Brain microvascular endothelial cell (primary cell): Measurements from ENCODE around the gene COX20.
"Not testable (repeated sequence)": the region's sequence is repeated elsewhere in the genome, so short reads cannot be mapped to it uniquely, and the experiment has no call there.

Experiments used
- DNase-seq: peaks from one replicate; pipeline ENCODE4 v3.0.0-alpha.2; 2020
- H3K27ac ChIP-seq: fragments of 250-450 bp; sonication (Bioruptor Pico); 2 replicates; pipeline ENCODE4 v1.5.1; 2020; ENCODE audit warnings: mild to moderate bottlenecking, moderate library complexity
- H3K27me3 ChIP-seq: fragments of 250-450 bp; sonication (Bioruptor Pico); replicated peaks from 2 replicates; pipeline ENCODE4 v1.5.1; 2020; ENCODE audit warnings: mild to moderate bottlenecking
- H3K36me3 ChIP-seq: fragments of 250-450 bp; sonication (Bioruptor Pico); replicated peaks from 2 replicates; pipeline ENCODE4 v1.5.1; 2020; ENCODE audit warnings: mild to moderate bottlenecking
- H3K4me3 ChIP-seq: 2 replicates; pipeline ENCODE4 v1.5.1; 2011; ENCODE audit warnings: low read depth, mild to moderate bottlenecking, control low read depth, low read length, moderate library complexity
- in situ Hi-C: cut with HindIII; loops from 2 replicates; pipeline ENCODE4 v1.10.0; 2017; ENCODE audit warnings: low sequenced_read_pairs, low pct_ligation_motif_present
- TF ChIP-seq, protein P1 (sequence below): IDR thresholded peaks from 2 replicates; pipeline ENCODE4 v1.5.1; 2011; ENCODE audit warnings: low read depth, mild to moderate bottlenecking, moderate library complexity, low read length, control low read depth, inconsistent platforms; ENCODE audit errors: missing control alignments

The COX20 gene

GRCh38 chr1:244830639-244831038, 4.8 kb upstream of the COX20 start:
- Histone ChIP-seq H3K4me3 (no peak overlapping the region), H3K27ac (peak overlapping the region; percentile 56), H3K36me3 (no peaks in the 10 kb centered on the region), H3K27me3 (no peaks in the 10 kb centered on the region)
- TF ChIP-seq, protein P1, sequence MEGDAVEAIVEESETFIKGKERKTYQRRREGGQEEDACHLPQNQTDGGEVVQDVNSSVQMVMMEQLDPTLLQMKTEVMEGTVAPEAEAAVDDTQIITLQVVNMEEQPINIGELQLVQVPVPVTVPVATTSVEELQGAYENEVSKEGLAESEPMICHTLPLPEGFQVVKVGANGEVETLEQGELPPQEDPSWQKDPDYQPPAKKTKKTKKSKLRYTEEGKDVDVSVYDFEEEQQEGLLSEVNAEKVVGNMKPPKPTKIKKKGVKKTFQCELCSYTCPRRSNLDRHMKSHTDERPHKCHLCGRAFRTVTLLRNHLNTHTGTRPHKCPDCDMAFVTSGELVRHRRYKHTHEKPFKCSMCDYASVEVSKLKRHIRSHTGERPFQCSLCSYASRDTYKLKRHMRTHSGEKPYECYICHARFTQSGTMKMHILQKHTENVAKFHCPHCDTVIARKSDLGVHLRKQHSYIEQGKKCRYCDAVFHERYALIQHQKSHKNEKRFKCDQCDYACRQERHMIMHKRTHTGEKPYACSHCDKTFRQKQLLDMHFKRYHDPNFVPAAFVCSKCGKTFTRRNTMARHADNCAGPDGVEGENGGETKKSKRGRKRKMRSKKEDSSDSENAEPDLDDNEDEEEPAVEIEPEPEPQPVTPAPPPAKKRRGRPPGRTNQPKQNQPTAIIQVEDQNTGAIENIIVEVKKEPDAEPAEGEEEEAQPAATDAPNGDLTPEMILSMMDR = no peak
- no peak for DNase-seq
- in situ Hi-C loops = no loop called here

DNA sequence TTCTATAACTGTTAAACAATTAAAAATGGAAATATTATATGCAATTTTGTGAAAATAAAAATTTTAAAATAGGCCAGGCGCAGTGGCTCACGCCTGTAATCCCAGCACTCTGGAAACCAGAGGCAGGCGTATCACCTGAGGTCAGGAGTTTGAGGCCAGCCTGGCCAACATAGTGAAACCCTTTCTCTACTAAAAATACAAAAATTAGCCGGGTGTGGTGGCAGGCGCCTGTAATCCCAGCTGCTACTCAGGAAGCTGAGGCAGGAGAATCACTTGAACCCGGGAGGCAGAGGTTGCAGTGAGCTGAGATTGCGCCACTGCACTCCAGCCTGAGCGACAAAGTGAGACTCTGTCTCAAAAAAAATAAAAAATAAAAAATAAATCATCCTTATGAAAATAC, 2.2 kb upstream of the COX20 start:
- in situ Hi-C loops, H3K36me3 ChIP-seq, DNase-seq, H3K27me3 ChIP-seq: not testable (repeated sequence)
- Histone ChIP-seq H3K4me3 (peak overlapping the region; percentile 3), H3K27ac (peak overlapping the region; percentile 93)

GRCh38 chr1:244833734-244834542, 1.5 kb upstream of the COX20 start:
- Histone ChIP-seq H3K36me3 (no peaks in the 10 kb centered on the region), H3K27me3 (no peaks in the 10 kb centered on the region), H3K27ac (peak overlapping the region; percentile 93), H3K4me3 (peak overlapping the region; percentile 74)
- TF ChIP-seq, protein P1 = peak; percentile 41
- in situ Hi-C loops = no loop called here
- peak; percentile 68 for DNase-seq

DNA sequence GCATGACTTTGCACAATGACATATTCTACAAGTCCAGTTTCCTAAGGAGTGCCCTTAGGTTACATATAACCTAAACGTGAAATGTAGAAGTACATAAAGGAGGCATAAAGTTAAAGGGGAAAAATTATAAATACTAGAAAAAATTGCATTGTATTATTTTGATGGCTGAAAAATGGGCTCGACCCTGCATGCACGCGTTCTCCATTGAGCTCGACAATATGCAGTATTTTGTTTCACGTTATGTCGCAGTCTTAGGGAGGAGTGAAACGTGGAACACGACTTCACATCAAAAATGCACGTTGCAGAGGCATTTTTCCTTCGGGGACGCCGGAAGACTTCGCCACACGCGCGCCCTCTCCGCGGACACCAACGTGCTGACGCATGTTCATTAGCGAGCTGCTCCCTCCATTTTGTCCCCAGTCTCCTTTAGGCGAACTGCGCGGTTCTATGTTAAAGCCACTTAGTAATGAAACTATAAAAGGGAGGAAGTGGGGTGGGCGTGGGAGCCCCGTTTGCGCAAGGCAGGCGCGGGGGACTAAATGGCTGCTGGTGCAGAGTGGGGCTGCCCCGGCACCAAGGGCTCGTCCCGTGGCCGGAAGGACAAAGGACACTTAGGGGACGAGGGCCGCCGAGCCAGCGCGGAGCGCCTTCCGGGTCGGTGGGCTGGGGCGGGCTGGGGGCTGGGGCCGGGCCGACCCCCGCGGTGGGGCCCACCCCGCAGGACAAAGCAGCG, 749 bp upstream of the COX20 start:
- in situ Hi-C loops = no loop called here
- peak; percentile 87 for DNase-seq
- peak overlapping the region; percentile 74 for H3K4me3 ChIP-seq
- peak overlapping the region; percentile 93 for H3K27ac ChIP-seq
- TF ChIP-seq, protein P1 = no peak
- H3K27me3 ChIP-seq = no peaks in the 10 kb centered on the region
- peaks cover 2% of the 10 kb centered on the region for H3K36me3 ChIP-seq

DNA sequence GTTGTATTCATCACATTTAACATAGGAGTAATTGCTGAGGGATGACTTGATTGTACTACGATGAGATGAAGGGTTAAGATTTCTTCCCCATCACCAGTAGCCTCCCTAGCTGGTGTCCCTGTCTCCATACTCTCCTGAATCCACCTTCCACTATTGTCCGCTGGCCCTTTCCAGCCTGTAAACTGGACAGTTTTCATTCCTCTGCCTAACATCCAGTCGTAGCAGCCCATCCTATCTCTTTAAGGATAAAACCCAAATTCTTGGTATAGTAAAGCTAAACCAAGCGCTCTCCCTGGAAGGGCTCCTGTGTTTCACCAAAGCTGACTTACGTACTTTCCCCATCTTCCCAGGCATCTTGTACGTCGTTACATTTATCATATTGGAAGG, 670 bp downstream of the COX20 start:
- DNase-seq = no peak
- no peaks in the 10 kb centered on the region for H3K27me3 ChIP-seq
- H3K36me3 ChIP-seq = peaks cover 4% of the 10 kb centered on the region
- peak overlapping the region; percentile 93 for H3K27ac ChIP-seq
- H3K4me3 ChIP-seq = peak overlapping the region; percentile 74
- in situ Hi-C loops = no loop called here
- TF ChIP-seq, protein P1 = no peak

GRCh38 chr1:244836584-244836983, 1.1 kb downstream of the COX20 start:
- Histone ChIP-seq H3K27ac (peak overlapping the region; percentile 93), H3K36me3 (peaks cover 4% of the 10 kb centered on the region), H3K4me3 (peak overlapping the region; percentile 74), H3K27me3 (no peaks in the 10 kb centered on the region)
- in situ Hi-C loops = no loop called here
- DNase-seq = no peak
- TF ChIP-seq, protein P1 = no peak
